Measurements from ENCODE around the gene ROBO4. TPM values are rescaled to one million over a fixed set of nuclear protein-coding genes. Genes with fewer than 3 reads are reported as not detected.

The ROBO4 gene
- total RNA-seq, 4 donors from 2014 or later = 13.9 to 33.6 (median 23.4) TPM

DNA sequence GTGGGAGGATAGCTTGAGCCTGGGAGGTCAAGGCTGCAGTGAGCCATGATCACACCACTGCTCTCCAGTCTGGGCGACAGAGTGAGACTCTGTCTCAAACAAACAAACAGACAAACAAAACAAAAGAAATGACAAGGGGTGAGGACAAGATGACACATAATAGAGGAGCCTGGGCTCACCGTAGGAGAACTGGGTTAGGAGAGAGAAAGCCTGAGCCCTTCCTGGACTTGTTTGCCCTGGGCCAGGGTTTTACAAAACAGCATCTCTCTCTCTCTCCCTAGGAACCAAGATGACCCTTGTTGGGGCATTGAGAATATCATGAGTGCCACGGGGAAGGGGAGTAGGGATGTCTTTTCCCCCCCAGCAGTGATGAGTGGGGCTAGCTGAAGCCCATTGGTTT lies 16.7 kb downstream of the ROBO4 start:
- WGBS, 2 donors (ENCODE audit: low coverage in 1 of 2) = 65 to 74% methylated on average over 3 of the region's 3 CpGs
- ATAC-seq = no peak
- Histone ChIP-seq H3K4me1 (peaks cover 0 to 28% (median 3%) of the 10 kb centered on the region in 3 donors), H3K36me3 (no peaks in the 10 kb centered on the region), H3K4me3 (no peak overlapping the region), H3K27me3 (peaks cover 7% of the 10 kb centered on the region), H3K9me3 (no peaks in the 10 kb centered on the region), H3K27ac (no peak overlapping the region)
- TF ChIP-seq POLR2A (IDR thresholded peaks at IDR 0.05) (no peak), EP300 (IDR thresholded peaks at IDR 0.05) (no peak), CTCF (IDR thresholded peaks at IDR 0.05) (no peak), POLR2AphosphoS5 (IDR thresholded peaks at IDR 0.05) (no peak)

DNA sequence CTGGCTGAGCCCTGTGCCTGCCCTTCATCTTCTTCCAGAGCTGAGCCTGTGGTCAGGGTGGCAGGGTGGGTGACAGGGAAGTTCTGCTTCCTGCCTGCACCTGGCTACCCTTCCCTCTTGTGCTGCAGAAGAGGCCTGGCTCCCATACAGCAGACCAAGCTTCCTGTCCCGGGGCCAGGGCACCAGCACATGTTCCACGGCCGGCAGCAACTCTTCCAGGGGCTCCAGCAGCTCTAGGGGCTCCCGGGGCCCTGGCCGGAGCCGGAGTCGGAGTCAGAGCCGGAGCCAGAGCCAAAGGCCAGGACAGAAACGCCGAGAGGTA lies 17.4 kb downstream of the ROBO4 start:
- no peak overlapping the region for H3K27ac ChIP-seq
- H3K4me3 ChIP-seq = no peak overlapping the region
- no peak for ATAC-seq
- H3K9me3 ChIP-seq = no peaks in the 10 kb centered on the region
- WGBS, 2 donors (ENCODE audit: low coverage in 1 of 2) = 73% methylated on average over 3 of the region's 10 CpGs; no CpG with 5 or more reads in 1 of the 2 donors
- peaks cover 0 to 35% (median 3%) of the 10 kb centered on the region in 3 donors for H3K4me1 ChIP-seq
- no peak for TF ChIP-seq CTCF (IDR thresholded peaks at IDR 0.05)
- no peak for TF ChIP-seq POLR2AphosphoS5 (IDR thresholded peaks at IDR 0.05)
- no peak for TF ChIP-seq EP300 (IDR thresholded peaks at IDR 0.05)
- no peak for TF ChIP-seq POLR2A (IDR thresholded peaks at IDR 0.05)
- H3K36me3 ChIP-seq = no peaks in the 10 kb centered on the region
- H3K27me3 ChIP-seq = peaks cover 3% of the 10 kb centered on the region

DNA sequence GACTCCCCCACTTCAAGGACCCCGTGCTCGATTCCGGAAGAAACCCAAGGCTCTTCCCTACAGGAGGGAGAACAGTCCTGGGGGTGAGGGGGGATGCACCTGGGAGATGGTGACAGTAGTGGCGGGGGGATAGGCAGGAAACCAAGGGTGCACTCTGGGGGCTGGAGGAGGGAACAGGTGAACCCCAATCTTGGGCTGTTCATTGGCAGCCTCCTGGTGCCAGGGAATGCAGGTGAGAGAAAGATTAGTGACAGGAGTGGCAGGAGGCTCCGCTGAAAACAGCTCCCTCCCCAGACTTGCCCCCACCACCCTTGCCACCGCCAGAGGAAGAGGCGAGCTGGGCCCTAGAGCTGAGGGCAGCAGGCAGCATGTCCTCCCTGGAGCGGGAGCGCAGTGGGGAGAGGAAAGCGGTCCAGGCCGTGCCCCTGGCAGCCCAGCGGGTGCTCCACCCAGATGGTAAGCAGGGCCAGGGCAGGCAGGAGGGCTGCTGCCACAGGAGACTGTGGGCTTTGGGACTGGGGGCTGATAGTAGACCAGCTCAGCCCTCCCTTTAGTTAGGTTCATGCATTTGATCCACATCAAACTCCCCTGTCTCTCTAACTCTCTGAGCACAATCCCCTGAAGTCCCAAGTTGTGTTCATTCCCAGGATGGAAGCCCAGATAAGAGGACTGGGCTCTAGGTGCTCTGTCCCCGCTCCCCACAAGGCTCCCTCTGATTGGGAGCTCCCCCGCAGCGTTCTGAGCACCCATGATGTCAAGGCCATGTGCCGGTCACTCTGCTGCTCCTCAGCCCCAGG lies 18.0 kb downstream of the ROBO4 start:
- H3K36me3 ChIP-seq = no peaks in the 10 kb centered on the region
- H3K27ac ChIP-seq = no peak overlapping the region
- peaks cover 5% of the 10 kb centered on the region for H3K27me3 ChIP-seq
- TF ChIP-seq POLR2A (IDR thresholded peaks at IDR 0.05) (no peak), CTCF (IDR thresholded peaks at IDR 0.05) (no peak), POLR2AphosphoS5 (IDR thresholded peaks at IDR 0.05) (no peak), EP300 (IDR thresholded peaks at IDR 0.05) (no peak)
- H3K9me3 ChIP-seq = no peaks in the 10 kb centered on the region
- no peak overlapping the region for H3K4me3 ChIP-seq
- WGBS, 2 donors (ENCODE audit: low coverage in 1 of 2) = 73% methylated on average over 3 of the region's 16 CpGs; no CpG with 5 or more reads in 1 of the 2 donors
- no peak for ATAC-seq
- H3K4me1 ChIP-seq = peaks cover 0 to 35% (median 3%) of the 10 kb centered on the region in 3 donors

GRCh38 chr11:124878759-124879492 lies 18.7 kb downstream of the ROBO4 start:
- Histone ChIP-seq H3K36me3 (no peaks in the 10 kb centered on the region), H3K4me1 (peaks cover 0 to 35% (median 3%) of the 10 kb centered on the region in 3 donors), H3K27ac (no peak overlapping the region), H3K4me3 (no peak overlapping the region), H3K9me3 (no peaks in the 10 kb centered on the region), H3K27me3 (peaks cover 12% of the 10 kb centered on the region)
- WGBS, 2 donors (ENCODE audit: low coverage in 1 of 2) = 64 to 71% methylated on average over 1 to 3 of the region's 11 CpGs
- TF ChIP-seq CTCF (IDR thresholded peaks at IDR 0.05) (no peak), POLR2AphosphoS5 (IDR thresholded peaks at IDR 0.05) (no peak), POLR2A (IDR thresholded peaks at IDR 0.05) (no peak), EP300 (IDR thresholded peaks at IDR 0.05) (no peak)
- ATAC-seq = no peak
